Measurements from ENCODE around the gene NTHL1. TPM values are rescaled to one million over a fixed set of nuclear protein-coding genes. Genes with fewer than 3 reads are reported as not detected.

The NTHL1 gene
- total and polyA plus RNA-seq, 2 of the 4 experiments (the other 2 are of a cell fraction): 22.8 to 28.0 TPM

- no TSS peak for BruUV-seq (replicated peaks)
- 90% methylated on average over 35 of the region's 47 CpGs; no CpG with 5 or more reads in 1 of the 2 experiments for WGBS, 2 experiments (ENCODE audit: extremely low coverage in 2 of 2, insufficient read length in 1 of 2)
These were observed 11.3 kb downstream of the NTHL1 start for GRCh38 chr16:2036200-2036966.

More at GRCh38 chr16:2036200-2036966, 11.3 kb downstream of the NTHL1 start:
- Histone ChIP-seq H3K36me3 (ENCODE audit: control insufficient read depth, insufficient read depth, low read length) (peaks cover 32% of the 10 kb centered on the region), H2AK9ac (replicated peaks; ENCODE audit: low read depth, low read length, poor library complexity) (peak overlapping the region; percentile 98), H3K9me3 (ENCODE audit: control insufficient read depth, insufficient read depth, low read length) (no peaks in the 10 kb centered on the region), H3K4me3 (ENCODE audit: insufficient read depth, low read depth, low read length) (no peak overlapping the region), H4K91ac (ENCODE audit: insufficient read depth, low read depth, low read length) (peak overlapping the region; percentile 97), H4K8ac (ENCODE audit: low read depth in 2 of 2, low read length in 2 of 2) (peak overlapping the region; percentile 90 to 92), H2BK5ac (ENCODE audit: low read depth, low read length, poor library complexity, severe bottlenecking) (peak overlapping the region; percentile 98), H2BK20ac (ENCODE audit: low read depth, low read length) (peak overlapping the region; percentile 71), H2BK120ac (ENCODE audit: low read depth, low read length) (peak overlapping the region; percentile 94), H2BK15ac (ENCODE audit: low read depth, low read length) (peak overlapping the region; percentile 84; the same call in 2 of the 3 replicates), H3K4me2 (ENCODE audit: low read depth, low read length) (peak overlapping the region; percentile 70), H3K9ac (ENCODE audit: low read depth, low read length) (peak overlapping the region; percentile 75), H3K23ac (ENCODE audit: low read depth, low read length) (peak overlapping the region; percentile 78), H3K4ac (ENCODE audit: low read depth, low read length) (peak overlapping the region; percentile 92), H3K27ac (ENCODE audit: insufficient read depth, low read length) (peak overlapping the region; percentile 100), H3K9me1 (ENCODE audit: insufficient read depth, low read length) (peaks cover 19% of the 10 kb centered on the region), H3K79me1 (ENCODE audit: low read depth in 1 of 2, low read length in 2 of 2) (peaks cover 19 to 68% of the 10 kb centered on the region in 2 experiments; a peak in 3 of 4 replicates), H2AFZ (replicated peaks; ENCODE audit: low read length, poor library complexity) (peak overlapping the region; percentile 59), H3K56ac (ENCODE audit: extremely low read depth, insufficient read depth, low read length) (0 out of 2 replicates have a peak overlapping the region, but pooled peaks have one; percentile 47), H4K20me1 (ENCODE audit: insufficient read depth, low read length) (no peaks in the 10 kb centered on the region), H3K27me3 (ENCODE audit: control insufficient read depth, insufficient read depth, low read length) (no peaks in the 10 kb centered on the region), H3K4me1 (ENCODE audit: control insufficient read depth, insufficient read depth, low read length) (peaks cover 74% of the 10 kb centered on the region), H3K14ac (replicated peaks; ENCODE audit: low read depth, low read length) (peak overlapping the region; percentile 56), H2AK5ac (ENCODE audit: low read depth, low read length) (peak overlapping the region; percentile 86), H4K5ac (ENCODE audit: low read depth, low read length) (peak overlapping the region; percentile 97), H3K18ac (ENCODE audit: low read depth, low read length) (peak overlapping the region; percentile 93)
- ATAC-seq (ENCODE audit: low read depth): no peak
- dilution Hi-C loops (cut with HindIII; ENCODE audit: low sequenced_read_pairs, unreplicated experiment): no loop called here
- TF ChIP-seq RAD21 (IDR thresholded peaks at IDR 0.05; ENCODE audit: low read length) (no peak), POLR2A (IDR thresholded peaks at IDR 0.05; ENCODE audit: low read depth, low read length) (peak; percentile 36; the same call in 1 of the 2 replicates)
- intact Hi-C loops (cut with micrococcal nuclease): no loop called here
- ChIA-PET CTCF (interaction anchor here (1.0 kb wide), 1 partner anchor 14 kb away, joined by 3 read pairs; no protein-coding TSS in a partner anchor), POLR2A (ENCODE audit: unreplicated experiment) (no interaction called here)
- no peak for DNase-seq
- in situ Hi-C loops (cut with MboI; ENCODE audit: low sequenced_read_pairs): no loop called here
